ENCODE data around the gene GBP4. TPM values are rescaled to one million over a fixed set of nuclear protein-coding genes. Genes with fewer than 3 reads are reported as not detected.

The GBP4 gene
- total RNA-seq, 6 experiments from 2014 or later = 3.9 to 12.6 (median 6.8) TPM

- ATAC-seq = peak in 2 of 4 donors; percentile 20 to 49
- H3K4me3 ChIP-seq = no peak overlapping the region
- peaks cover 0 to 21% (median 0%) of the 10 kb centered on the region in 4 donors for H3K36me3 ChIP-seq
- 43% methylated on average over 1 of the region's 1 CpG for WGBS (ENCODE audit: insufficient coverage, low coverage, low lambda C conversion rate, missing lambda C conversion rate)
- intact Hi-C loops (cut with DNase I) = no loop called here
- H3K27ac ChIP-seq = no peak overlapping the region
- no peaks in the 10 kb centered on the region for H3K9me3 ChIP-seq
- H3K27me3 ChIP-seq = no peaks in the 10 kb centered on the region
- peaks cover 0 to 21% (median 10%) of the 10 kb centered on the region in 4 donors for H3K4me1 ChIP-seq
- no peak for DNase-seq
- TF ChIP-seq, protein P1, sequence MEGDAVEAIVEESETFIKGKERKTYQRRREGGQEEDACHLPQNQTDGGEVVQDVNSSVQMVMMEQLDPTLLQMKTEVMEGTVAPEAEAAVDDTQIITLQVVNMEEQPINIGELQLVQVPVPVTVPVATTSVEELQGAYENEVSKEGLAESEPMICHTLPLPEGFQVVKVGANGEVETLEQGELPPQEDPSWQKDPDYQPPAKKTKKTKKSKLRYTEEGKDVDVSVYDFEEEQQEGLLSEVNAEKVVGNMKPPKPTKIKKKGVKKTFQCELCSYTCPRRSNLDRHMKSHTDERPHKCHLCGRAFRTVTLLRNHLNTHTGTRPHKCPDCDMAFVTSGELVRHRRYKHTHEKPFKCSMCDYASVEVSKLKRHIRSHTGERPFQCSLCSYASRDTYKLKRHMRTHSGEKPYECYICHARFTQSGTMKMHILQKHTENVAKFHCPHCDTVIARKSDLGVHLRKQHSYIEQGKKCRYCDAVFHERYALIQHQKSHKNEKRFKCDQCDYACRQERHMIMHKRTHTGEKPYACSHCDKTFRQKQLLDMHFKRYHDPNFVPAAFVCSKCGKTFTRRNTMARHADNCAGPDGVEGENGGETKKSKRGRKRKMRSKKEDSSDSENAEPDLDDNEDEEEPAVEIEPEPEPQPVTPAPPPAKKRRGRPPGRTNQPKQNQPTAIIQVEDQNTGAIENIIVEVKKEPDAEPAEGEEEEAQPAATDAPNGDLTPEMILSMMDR (IDR thresholded peaks at IDR 0.05) = no peak
- TF ChIP-seq POLR2A (IDR thresholded peaks at IDR 0.05) = no peak
Observed at GRCh38 chr1:89133747-89134146, 65.0 kb downstream of the GBP4 start.

Other genes with a start within 250 kb of the GBP4 start
- gene KYAT3, start 206.3 kb downstream of the GBP4 start, total RNA-seq = 10 to 100 TPM in 3 of 6 experiments, 1 to 10 TPM in 3; 8.9 to 19.9 (median 9.8) TPM
- 10 to 100 TPM in 2 of 6 experiments, 1 to 10 TPM in 4; 6.9 to 13.8 (median 8.5) TPM for gene RBMXL1, start 206.3 kb downstream of the GBP4 start, total RNA-seq
- gene GBP3, start 176.1 kb downstream of the GBP4 start, total RNA-seq = 10 to 100 TPM in 4 of 6 experiments, 1 to 10 TPM in 2; 4.3 to 24.6 (median 11.7) TPM
- gene GBP1, start 133.7 kb downstream of the GBP4 start, total RNA-seq = 100 to 1,000 TPM in 1 of 6 experiments, 10 to 100 TPM in 4, 1 to 10 TPM in 1; 9.7 to 153 (median 43.7) TPM
- 10 to 100 TPM in 5 of 6 experiments, 1 to 10 TPM in 1; 7.8 to 64.5 (median 26.8) TPM for gene GBP2, start 72.8 kb downstream of the GBP4 start, total RNA-seq
- gene GBP7, start 22.9 kb downstream of the GBP4 start, total RNA-seq = 10 to 100 TPM; 12.5 to 38.1 (median 23.6) TPM
- gene GBP5, start 73.9 kb upstream of the GBP4 start, total RNA-seq = 1 to 10 TPM in 5 of 6 experiments, under 1 TPM in 1; 0.44 to 5.0 (median 1.5) TPM
- gene GBP6, start 165.1 kb upstream of the GBP4 start, total RNA-seq = under 1 TPM in 3 of 6 experiments, not detected in 3; 0.06 to 0.15 (median 0.07) TPM

Data from right lobe of liver (tissue), 6 donors.